Thoracic aorta (tissue), 2 donors: Measurements from ENCODE around the gene ALCAM. TPM values are rescaled to one million over a fixed set of nuclear protein-coding genes. Genes with fewer than 3 reads are reported as not detected.

ENCODE experiments used
- ATAC-seq: fragments of 150-250 bp; one replicate; pipeline ENCODE4 v1.8.0; 2017; ENCODE audit warnings: low read depth; ENCODE audit not compliant: insufficient number of reproducible peaks, low FRiP score
- DNase-seq: peaks from one replicate; pipeline ENCODE4 v3.0.0-alpha.2; 2020; ENCODE audit warnings: low spot score
- H3K27ac ChIP-seq, 2 donors: fragments of 200-600 bp; sonication (generic); 1 replicate in 1 of 2; 2 replicates in 1 of 2; pipeline ENCODE4 v1.5.1; 2016; ENCODE audit warnings: mild to moderate bottlenecking in 2 of 2, moderate library complexity in 2 of 2
- H3K27me3 ChIP-seq: fragments of 200-600 bp; sonication (generic); replicated peaks from 2 replicates; pipeline ENCODE4 v1.6.0; 2016; ENCODE audit warnings: mild to moderate bottlenecking; ENCODE audit not compliant: insufficient read depth
- H3K36me3 ChIP-seq: fragments of 200-600 bp; sonication (generic); one replicate; pipeline ENCODE4 v1.5.1; 2016
- H3K4me1 ChIP-seq, 2 donors: fragments of 200-600 bp; sonication (generic); 1 replicate in 1 of 2; 2 replicates in 1 of 2; pipeline versions ENCODE4 v1.5.1 to v1.6.0; 2016; ENCODE audit warnings: low read depth in 2 of 2, mild to moderate bottlenecking in 1 of 2; ENCODE audit not compliant: control insufficient read depth in 1 of 2
- H3K4me3 ChIP-seq: fragments of 200-600 bp; sonication (generic); 2 replicates; pipeline ENCODE4 v1.5.1; 2016; ENCODE audit warnings: mild to moderate bottlenecking
- H3K9me3 ChIP-seq: fragments of 200-600 bp; sonication (generic); 2 replicates; pipeline ENCODE4 v1.5.1; 2016
- CTCF ChIP-seq: fragments of 200-600 bp; sonication (generic); IDR thresholded peaks from one replicate; pipeline ENCODE4 v1.5.1; 2019; ENCODE audit warnings: antibody characterized with exemption
- total RNA-seq, 2 donors: library from RNA; depleted of rRNA; stranded (reverse); fragments of >200 nt; gene quantifications; one replicate each; pipeline versions ENCODE4 v1.1.0 to v1.2.3, GENCODE V29; 2016

ALCAM gene
- total RNA-seq, 2 donors from 2014 or later = 109 to 122 TPM

DNA sequence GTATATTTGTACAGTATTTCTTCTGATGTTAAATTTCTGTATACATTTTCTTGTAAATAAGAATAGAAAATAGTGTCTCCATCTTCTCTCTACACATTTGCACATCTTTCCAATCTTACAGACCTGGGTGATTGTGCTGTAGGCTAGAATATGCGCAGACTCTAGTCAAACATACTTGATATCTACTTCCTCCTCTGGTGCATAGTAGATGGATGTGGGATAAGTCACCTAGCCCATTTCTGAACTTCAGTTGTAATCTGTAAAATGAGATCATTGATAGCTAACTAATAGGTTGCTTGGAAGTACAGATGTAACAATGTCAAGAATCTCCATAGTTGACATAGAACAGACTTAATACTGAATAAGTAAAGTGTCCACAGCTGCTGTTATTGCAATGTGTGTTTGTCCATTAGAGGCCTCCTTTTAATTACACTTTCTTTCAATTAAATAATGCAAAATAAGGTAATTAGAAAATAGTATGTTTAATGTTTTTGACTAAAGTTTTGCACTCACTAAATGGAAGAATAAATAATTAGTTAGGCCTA, 46.7 kb downstream of the ALCAM start:
- no peak for DNase-seq
- no peak overlapping the region for H3K27ac ChIP-seq
- no peaks in the 10 kb centered on the region for H3K27me3 ChIP-seq
- H3K9me3 ChIP-seq = no peaks in the 10 kb centered on the region
- no peaks in the 10 kb centered on the region for H3K4me1 ChIP-seq
- no peaks in the 10 kb centered on the region for H3K36me3 ChIP-seq
- no peak overlapping the region for H3K4me3 ChIP-seq
- no peak for ATAC-seq
- TF ChIP-seq CTCF = no peak

DNA sequence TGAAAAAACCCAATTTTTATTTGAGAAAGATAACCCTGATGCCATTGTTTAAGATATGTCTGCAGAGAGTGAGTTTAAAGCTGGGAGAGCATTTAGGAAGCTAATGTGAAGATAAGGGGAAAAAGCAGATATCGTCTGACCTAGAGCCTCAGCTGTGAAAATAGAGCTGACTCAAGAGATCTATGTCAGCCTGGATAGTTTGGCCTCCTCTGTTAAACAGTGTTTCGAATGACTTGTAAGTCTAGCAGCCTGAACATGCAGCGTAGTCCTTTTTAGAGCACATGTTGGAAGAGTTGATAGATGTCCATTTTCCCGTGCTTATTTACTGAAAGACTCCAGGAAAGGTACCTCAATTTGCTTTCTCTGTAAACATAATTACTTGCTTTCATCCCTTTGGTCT, 48.1 kb downstream of the ALCAM start:
- H3K27me3 ChIP-seq = no peaks in the 10 kb centered on the region
- no peak for ATAC-seq
- no peak for DNase-seq
- no peak for TF ChIP-seq CTCF
- H3K4me1 ChIP-seq = peaks cover 0 to 4% of the 10 kb centered on the region in 2 donors
- no peaks in the 10 kb centered on the region for H3K9me3 ChIP-seq
- no peak overlapping the region for H3K4me3 ChIP-seq
- H3K27ac ChIP-seq = no peak overlapping the region
- no peaks in the 10 kb centered on the region for H3K36me3 ChIP-seq

GRCh38 chr3:105415951-105416350, 49.2 kb downstream of the ALCAM start:
- peaks cover 0 to 4% of the 10 kb centered on the region in 2 donors for H3K4me1 ChIP-seq
- ATAC-seq (no peak), DNase-seq (no peak)
- no peaks in the 10 kb centered on the region for H3K27me3 ChIP-seq
- TF ChIP-seq CTCF = no peak
- no peaks in the 10 kb centered on the region for H3K9me3 ChIP-seq
- H3K36me3 ChIP-seq = no peaks in the 10 kb centered on the region
- H3K4me3 ChIP-seq = no peak overlapping the region
- H3K27ac ChIP-seq = no peak overlapping the region

- ATAC-seq (no peak), DNase-seq (no peak)
- no peak overlapping the region for H3K4me3 ChIP-seq
- H3K27me3 ChIP-seq = no peaks in the 10 kb centered on the region
- H3K4me1 ChIP-seq = peaks cover 0 to 4% of the 10 kb centered on the region in 2 donors
- no peaks in the 10 kb centered on the region for H3K9me3 ChIP-seq
- TF ChIP-seq CTCF = no peak
- no peaks in the 10 kb centered on the region for H3K36me3 ChIP-seq
- H3K27ac ChIP-seq = no peak overlapping the region
These were observed 51.0 kb downstream of the ALCAM start for GRCh38 chr3:105417525-105418289.

GRCh38 chr3:105422645-105423044, 55.9 kb downstream of the ALCAM start:
- ATAC-seq (no peak), DNase-seq (no peak)
- Histone ChIP-seq H3K4me3 (no peak overlapping the region), H3K36me3 (no peaks in the 10 kb centered on the region), H3K4me1 (peaks cover 0 to 4% of the 10 kb centered on the region in 2 donors), H3K27me3 (no peaks in the 10 kb centered on the region), H3K27ac (no peak overlapping the region), H3K9me3 (no peaks in the 10 kb centered on the region)
- no peak for TF ChIP-seq CTCF
